Stimulated activated CD4-positive, alpha-beta T cell treated with anti-CD3 and anti-CD28 coated beads, Interleukin-2, amount 100 ng/mL, for 4 hours (primary cell): ENCODE measurements around the gene KCNJ12.
"Not testable (repeated sequence)": the region's sequence is repeated elsewhere in the genome, so short reads cannot be mapped to it uniquely, and the experiment has no call there.

ENCODE experiments used
- DNase-seq: peaks from one replicate; pipeline ENCODE4 v3.0.0-alpha.2; 2020; ENCODE audit warnings: low read depth

The KCNJ12 gene

DNA sequence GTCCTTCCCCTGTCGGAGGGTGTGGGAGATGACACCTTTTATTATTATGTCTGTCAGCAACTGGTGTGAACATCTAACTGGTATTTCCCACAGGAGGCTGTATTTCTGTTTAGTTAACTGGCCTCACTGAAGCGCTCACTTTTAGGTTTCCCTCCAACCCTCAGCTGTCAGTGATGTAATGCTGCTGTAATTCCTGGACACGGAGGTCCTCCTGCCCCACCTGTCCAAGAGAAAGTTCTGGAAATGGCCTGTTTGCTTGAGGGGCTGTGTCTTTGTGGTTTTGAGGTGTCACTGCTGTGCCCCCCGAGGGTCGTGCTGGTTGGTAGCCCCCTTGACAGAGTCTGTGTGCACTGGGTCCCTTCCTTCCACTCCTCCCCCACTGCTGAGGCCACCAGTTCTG, 11.5 kb downstream of the KCNJ12 start:
- no peak for DNase-seq

DNA sequence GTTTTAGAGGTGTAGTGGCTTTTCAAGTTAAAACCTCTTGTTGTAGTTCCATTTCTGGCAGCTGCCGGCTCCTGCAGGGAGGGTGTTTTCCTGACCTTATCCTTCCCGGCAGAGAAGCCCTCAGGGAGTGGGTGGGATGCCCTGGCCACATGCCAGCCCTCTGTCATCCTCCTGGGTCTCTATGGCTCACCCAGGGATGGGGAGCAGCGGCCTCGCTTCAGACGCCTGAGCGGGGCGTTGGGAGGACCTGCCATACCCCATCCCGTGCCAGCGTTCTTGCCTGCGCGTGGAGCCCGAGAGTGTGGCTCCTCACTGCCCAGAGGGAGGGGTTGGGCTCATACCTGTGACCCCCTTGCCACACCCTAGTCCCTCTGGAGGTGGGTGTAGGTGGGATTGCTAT, 11.9 kb downstream of the KCNJ12 start:
- DNase-seq = no peak

DNA sequence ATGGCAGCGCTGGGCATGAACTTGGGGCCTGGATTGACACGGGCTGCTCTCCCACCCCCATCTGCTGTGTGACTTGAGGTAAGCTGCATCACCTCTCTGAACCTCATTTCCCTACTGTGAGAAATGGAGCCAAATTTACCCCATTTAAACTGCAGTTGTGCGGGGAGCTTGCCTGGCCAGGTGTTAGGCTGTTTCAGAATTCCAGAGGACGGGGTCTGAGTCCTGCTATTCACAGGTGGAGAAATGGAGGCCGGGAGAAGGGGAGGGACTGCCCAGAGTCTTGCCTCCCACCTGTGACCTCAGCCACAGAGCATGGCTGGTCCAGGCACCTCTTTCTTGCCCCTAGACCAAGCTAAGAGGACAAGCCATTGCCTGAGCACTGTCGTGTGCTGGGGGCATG, 12.8 kb downstream of the KCNJ12 start:
- no peak for DNase-seq

DNA sequence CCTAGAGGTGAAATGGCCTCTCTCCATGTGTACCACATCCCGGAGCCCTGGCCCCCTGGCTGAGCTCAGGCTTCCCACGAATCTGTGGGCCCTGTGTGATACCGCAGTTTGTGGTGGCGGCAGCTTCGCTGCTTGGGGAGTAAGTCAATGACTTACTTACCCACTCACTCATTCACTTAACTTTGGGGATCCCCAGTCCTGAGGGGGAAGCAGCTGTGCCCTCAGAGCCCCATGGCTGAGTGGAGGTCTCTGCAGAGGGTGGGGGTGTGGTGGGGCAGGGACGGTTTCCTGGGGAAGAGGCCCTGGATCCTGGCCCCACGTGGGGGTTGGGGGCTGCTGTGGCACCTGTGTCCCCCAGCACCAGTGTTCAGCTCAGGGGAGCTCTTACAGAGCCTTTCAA, 13.2 kb downstream of the KCNJ12 start:
- DNase-seq = no peak

DNA sequence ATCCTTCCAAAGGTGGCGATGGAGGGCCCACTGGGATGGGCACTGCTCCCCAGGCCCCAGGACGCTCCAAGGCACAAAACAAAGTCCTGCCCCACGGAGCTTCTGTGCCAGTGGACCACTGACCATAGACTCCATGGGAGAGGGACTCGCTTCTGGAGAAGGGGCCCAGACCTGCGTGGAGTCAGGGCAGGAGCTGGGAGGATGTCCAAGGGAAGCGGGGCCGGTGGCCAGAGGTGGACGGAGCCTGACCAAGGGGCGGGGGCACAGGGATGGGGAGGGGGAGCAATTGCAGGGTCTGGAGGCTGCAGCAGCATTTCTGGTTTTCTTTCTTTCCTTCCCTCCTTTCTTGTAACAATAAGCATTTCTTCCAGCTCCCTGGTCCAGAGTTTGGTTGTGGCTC, 14.1 kb downstream of the KCNJ12 start:
- no peak for DNase-seq

DNA sequence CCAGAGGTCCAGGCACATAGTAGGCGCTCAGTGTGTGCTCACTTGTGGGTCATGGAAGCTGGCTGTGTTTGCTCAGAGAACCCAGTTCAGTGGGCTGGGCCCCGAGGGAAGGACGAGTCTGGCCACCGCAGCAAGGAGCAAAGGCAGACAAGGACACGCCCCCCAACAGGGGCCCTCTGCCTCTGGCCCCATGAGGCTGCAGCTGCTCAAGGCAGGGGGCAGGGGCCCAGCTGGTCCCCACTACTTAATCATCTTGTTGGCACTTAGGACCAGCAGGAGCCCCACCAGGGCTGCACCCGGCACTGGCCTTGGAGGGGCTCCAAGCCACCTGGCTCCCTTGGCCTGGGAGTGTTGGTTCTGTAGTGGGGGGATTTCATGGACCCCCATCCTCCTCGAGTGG, 16.1 kb downstream of the KCNJ12 start:
- no peak for DNase-seq

DNA sequence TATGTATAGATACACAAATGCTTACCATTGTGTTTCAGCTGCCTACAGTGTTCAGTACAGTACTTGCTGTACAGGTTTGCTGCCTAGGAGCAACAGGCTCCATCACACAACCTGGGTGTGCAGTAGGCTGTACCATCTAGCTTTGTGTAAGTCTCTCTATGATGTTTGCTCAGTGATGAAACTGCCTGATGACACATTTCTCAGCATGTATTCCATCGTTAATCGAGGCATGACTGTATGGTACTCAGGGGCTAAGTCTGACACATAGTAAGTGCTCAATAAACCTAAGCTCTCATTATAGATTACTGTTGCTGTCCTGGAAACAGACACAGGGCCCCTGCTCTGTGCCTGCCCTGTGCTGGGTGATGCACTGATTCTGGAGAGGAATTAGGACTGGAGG, 18.1 kb downstream of the KCNJ12 start:
- no peak for DNase-seq

DNA sequence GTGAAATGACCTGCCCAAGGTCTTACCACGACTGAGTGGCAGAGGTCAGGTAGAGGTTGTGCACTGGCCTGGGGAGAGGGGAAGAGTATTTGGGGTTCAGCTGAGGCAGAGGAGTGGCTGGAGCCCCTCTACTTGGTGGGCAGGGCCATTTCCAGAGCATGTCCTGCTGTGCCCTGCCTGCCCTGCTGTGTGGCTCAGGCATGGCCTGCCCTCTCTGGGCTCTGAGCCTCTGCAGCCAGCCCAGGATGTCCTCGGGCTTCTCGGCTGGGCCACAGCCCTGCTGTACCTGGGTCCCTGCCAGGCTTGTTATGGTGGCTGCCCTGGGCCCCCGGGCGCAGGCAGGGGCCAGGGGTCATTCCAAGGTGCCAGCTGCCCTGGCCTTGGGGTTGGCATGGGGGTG, 19.6 kb downstream of the KCNJ12 start:
- DNase-seq = no peak

DNA sequence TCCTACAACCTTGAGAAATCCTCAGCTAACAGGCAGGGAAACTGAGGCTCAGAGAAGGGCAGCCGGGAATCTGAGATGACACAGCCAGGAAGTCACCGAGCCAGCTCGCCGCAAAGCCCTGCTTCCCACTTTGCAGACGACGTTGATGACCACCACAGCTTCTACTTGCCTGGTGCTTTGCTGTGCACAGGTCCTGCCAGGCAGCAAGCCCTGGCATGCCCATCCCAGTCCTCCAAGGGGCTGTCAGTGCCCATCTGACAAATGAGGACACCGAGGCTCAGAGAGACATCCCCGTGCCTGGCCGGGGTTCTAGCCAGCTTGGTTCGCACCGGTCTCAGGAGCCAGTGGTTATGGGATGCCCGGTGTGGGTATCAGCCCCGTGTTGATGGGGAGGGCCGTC, 20.1 kb downstream of the KCNJ12 start:
- DNase-seq = no peak

DNA sequence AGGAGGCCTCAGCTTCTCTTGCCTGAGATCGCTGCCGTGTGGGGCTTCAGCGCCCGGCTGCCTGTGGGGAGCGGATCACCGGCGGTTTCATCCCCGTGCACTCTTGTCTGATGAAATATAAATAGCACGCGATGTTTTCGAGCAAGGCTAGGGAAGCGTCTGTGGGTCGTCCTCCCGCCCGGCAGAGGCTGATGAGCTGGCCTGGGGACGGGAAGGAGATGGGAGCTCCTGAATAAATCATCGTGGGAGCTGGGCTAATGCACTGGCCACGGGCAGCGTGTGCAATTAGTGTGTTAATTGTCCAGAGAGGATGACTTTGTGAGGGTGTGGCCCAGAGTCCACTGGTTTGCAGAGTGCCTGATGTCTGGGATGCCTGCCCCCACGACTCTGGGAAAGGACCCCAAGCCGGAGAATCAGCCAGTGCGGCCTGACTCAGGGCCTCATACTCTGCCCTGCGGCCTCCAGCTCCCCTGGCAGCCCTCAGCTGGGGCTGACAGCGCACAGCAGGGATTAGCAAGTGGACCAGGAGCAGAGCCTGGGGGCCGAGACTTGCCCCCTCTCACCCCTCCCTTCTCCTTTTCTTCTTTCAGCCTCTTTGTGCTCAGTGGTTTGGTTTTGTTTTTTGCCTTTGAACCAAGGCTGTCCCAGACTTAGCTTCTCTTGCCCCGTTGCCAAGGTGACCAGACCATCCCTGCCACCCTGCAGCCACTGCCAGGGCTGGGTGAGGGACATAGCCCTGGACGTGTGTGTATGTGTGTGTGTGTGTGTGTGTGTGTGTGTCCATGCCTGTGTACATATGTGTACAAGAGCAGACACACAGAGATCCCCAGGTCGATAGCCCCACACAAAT, 21.4 kb downstream of the KCNJ12 start:
- no peak for DNase-seq

DNA sequence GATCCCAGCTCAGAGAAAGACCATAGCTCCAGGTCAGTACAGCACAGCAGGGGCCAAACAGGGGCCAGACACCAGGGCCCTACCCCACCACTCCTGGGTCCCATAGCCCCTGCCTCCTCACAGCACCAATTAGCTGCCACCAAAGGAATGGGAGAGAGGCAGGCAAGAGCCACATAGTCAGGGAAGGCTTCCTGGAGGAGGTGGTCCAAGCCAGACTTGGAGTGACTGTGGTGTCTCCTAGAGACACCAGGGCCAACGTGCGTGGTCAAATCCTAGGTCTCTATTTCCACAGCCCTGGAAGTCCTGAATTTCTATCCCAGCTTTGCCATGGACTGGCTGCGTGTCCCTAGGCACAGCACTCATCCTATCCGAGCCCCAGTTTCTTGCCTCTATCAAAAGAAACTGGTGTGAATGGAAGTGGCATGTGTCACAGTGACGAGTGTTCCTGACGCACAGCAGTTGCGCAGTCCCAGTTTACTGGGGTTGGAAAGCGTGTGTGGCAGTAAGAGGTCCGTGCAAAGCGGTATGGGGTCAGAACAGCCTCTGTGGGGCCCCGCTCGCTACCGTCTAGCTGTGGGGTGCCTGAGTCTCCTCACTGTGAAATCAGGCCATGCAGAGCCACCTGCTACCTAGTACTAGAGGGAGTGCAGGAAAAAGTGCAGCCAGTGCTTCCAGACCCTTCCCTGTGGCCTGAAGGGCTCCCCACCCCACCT, 23.5 kb downstream of the KCNJ12 start:
- no peak for DNase-seq

DNA sequence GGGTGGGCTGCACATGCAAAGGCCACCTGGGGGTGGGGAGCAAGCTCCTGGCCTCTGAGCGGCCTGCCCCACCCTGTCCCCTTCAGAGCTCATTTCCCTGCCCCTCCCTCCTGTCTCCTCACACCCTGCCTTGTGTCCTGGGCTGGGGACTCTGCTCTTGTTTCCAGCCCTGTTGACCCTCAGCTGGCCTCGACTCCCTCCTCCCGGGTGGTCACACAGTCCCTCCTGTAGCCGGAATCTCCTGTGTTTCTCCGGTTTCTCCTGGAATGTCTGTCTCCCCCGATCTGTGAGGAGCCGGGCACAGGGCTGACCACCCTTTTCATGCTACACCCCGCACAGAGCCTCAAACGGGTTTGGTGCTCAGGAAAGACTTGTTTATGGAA, 24.0 kb downstream of the KCNJ12 start:
- DNase-seq = not testable (repeated sequence)

DNA sequence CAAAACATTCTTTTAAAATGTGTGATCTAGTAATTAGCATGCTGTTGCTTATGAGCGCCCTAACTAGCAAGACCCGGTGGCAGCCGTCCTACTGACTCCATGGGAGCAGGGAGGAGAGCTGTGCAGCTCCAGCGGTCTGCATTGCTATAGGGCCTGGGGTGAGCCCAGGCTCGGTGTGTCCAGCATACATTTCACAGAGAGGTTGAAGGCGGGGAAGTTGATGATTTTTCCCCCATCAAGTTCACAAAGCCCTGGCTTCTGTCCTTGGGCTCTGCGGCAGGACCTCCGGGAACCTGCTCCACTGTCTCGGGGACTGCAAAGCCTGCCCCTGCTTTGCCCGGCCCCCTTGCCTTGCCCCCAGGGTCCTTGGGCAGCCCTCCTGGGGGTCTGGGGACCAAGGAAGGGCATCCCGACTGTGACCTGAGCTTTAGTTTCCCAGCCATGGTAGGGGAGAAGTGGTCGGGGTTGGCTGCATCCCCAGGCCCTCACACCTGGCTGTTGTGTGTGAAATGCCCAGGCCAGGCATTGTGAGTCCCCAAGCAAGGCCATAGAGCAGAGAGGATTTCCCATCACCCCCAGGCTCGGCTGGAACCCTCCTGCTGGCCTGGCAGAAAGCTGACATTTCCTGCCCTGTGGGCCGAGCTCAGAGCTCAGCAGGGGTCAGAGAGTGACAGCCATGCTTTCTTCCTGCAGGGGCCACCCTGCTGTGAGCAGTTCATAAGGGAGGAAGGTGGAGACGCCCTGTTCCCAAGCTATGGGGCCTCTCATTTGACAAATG, 24.8 kb downstream of the KCNJ12 start:
- DNase-seq = no peak

DNA sequence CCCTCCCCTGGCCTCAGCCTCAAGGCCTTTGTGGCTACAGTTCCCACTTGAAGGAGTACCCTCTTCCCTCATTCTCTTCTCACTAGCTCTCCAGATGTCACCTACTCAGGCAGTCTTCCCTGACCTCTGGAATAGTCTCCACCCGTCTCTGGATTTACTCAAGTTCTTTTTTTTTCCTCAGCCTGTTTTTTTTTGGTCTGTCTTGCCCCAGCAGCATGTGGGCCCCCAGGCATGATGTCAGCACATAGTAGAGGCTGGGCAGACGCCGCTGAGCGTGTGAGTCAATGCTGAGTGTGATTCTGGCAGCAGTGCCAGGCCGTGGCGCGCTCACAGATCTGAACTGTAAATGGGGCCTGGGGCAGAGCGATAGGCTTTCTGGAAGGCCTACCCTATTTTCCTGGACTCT, 26.0 kb downstream of the KCNJ12 start:
- not testable (repeated sequence) for DNase-seq

DNA sequence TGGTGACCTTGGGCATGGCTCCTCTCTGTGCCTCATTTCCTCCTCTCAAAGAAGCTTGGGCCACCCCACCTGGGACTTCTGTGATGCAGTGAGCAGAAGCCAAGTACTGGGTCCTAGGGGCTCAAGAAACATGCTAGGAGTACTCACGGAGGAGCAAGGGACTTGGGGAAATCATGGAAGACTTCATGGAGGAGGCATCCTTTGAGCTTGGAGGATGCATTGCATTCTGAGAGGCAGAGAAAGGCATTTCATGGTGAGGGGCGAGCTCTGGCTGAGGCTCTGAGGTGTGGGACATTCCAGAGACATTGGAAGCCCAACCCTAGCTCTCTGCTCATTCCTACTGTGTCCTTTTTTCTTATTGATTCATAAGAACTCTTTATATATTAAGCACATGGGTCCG, 26.8 kb downstream of the KCNJ12 start:
- DNase-seq = not testable (repeated sequence)

DNA sequence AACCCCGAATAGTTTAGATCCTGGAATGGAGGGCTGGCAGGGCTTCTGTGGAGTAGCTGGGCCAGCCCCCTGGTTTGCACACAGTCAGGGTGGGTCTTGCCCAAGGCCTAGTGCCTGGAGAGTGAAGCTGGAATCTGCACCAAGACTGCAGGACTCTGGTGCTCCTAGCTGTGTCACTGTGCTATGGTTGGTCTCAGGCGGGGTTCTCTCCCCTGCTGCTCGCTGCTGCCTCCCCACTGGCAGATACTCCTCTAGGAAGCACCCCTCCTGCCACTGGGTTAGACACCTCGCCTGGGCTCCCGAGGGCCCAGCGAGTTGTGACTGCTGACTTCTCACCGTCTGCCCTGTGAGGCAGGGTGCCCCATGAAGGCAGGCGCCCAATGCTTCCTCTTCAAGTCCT, 27.9 kb downstream of the KCNJ12 start:
- DNase-seq = not testable (repeated sequence)

DNA sequence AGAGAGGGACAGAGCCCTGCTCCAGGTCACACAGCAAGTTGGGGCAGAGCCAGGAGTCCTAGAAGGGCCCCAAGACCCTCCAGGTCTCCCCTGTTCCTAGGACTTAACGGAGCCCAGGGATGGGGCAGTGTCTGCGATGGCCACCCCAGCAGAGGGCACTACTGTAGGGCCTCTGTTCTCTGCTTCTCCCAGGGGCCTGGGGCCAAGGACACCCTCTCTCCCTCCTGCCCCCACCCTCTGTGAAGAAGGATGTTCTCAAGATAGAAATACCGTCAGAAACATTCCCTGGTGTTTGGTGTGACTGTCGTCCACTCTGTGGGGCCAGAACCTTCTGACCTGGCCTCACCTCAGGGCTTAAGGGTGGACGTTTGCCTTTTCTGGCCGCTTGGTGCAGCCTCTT, 28.4 kb downstream of the KCNJ12 start:
- not testable (repeated sequence) for DNase-seq

DNA sequence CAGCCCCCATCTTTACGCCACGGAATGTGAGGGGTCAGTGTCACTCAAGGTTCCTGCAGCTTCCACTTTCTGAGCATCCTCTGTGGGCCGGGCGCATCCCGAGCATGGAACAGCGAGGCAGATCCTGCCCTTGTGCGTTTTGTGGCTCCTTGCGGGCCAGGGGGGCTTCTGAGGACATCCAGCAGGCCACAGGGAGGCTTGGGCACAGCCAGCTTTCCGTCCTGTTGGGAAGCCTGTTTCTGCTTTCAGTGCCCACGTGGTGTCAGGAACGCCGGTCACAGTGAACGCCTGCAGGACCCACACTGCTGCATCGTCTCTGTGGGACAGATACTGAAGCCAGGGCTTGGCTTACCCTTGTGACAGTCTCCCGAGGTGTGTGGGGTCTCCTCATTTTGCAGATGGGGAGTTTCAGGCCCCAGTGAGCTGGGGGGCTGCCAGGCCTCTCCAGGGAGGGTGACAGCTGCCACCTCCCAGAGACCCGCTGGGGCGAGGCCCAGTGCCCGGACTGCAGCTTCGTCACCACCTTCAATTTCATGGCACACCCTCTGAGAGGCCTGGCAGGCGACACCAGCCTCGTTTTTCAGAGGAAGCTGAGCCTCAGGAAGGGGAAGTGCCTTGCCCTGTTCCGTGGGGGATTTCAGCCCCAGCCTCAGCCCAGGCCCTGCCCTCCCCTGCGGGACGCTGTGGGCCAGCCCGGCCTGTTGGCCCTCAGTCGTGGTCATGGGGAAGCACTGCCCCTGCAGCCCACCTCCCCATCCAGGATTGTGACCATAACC, 29.0 kb downstream of the KCNJ12 start:
- DNase-seq = not testable (repeated sequence)

DNA sequence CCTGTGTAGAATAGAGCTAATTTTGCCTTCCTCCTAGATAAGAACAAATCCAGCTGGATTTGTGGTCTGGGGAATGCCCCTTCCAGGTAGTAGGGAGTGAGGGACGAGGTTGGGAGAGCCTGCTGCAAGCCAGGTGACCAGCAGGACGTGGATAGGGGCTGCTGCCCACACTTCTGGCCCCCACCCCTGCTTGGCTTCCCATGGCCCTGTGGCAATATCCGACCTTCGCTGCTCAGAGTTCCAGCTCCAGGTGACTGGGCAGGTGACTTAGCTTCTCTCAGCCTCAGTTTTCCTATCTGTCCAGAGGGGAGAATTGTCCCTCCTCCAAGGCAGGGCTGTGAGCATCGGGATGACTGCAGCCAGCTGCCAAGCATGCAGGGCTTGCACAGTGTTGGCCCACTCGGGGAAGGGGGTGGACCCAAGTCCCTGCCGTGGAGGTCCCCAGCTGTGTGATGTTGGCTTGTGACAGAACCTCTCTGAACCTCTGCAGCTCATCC, 29.8 kb downstream of the KCNJ12 start:
- DNase-seq = not testable (repeated sequence)

DNA sequence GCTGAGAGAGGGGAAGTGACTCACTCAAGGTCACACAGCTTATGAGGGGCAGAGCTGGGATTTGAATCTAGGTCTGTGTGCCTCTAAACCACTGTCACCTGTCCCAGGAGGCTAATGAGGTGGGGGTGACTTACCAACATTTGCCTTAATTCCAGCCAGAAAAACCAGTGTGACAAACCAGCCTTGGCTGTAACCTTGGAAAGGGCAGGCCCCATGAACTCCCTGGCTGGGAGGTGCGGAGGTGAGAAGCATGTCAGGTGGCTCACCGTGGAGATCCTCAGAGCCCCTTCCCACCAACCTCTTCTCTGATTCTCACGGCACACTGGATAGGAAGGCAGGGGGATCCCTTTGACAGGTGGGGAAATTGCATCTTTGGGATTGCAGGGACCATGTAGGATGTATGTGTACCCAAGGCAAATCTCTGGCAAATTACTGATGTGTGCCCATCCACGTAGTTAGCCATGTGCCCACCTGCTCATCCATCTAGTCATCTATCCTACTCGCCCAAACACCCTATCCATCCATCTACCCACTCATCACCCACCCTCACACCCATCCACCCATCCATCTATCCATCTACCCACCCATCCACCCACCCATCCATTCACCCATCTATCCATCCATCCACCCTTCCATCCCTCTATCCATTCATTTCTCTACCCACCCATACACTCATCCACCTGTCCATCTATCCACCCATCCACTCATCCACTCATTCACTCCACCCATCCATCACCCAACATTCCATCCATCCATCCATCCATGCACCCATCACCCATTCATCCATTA, 30.7 kb downstream of the KCNJ12 start:
- DNase-seq = not testable (repeated sequence)

DNA sequence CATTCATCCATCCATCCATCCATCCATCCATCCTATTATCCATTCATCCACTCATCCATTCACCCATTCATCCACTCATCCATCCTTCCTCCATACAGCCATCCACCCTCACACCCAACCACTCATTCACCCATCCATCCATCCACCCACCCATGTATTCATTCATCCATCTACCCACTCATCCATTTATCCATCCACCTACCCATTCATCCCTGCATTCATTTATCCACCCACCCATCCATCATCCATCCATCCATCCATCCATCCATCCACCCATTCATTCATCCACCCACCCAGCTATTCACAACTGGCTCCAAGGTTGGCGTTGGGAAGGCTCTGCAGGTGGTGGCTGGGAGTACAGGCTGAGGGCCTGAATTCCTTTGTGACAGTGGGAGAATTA, 31.6 kb downstream of the KCNJ12 start:
- DNase-seq = not testable (repeated sequence)
